Kidney (tissue), 14 donors: ENCODE results near the gene FGFR3. TPM values are rescaled to one million over a fixed set of nuclear protein-coding genes. Genes with fewer than 3 reads are reported as not detected.

ENCODE experiments used
- DNase-seq, 5 donors: peaks; one replicate each; pipeline ENCODE4 v3.0.0-alpha.2; 2013 to 2020
- FAIRE-seq: peaks from 2 replicates; lab custom pipeline; 2012; peaks lifted over from hg19 to GRCh38; lab: Jason Lieb, UNC
- H3K27ac ChIP-seq, 2 donors: one replicate each; pipeline ENCODE4 v1.7.0; 2013; ENCODE audit warnings: low read depth in 2 of 2, low read length in 2 of 2, inconsistent platforms in 1 of 2
- H3K27me3 ChIP-seq: one replicate; pipeline ENCODE4 v1.7.1; 2013; ENCODE audit warnings: low read length, inconsistent platforms; ENCODE audit not compliant: control insufficient read depth, insufficient read depth
- H3K36me3 ChIP-seq, 3 donors: one replicate each; pipeline versions ENCODE4 v1.7.0 to v1.7.1; 2013; ENCODE audit warnings: low read length in 3 of 3, control low read depth in 1 of 3, inconsistent platforms in 1 of 3; ENCODE audit not compliant: insufficient read depth in 3 of 3, control insufficient read depth in 2 of 3
- H3K4me1 ChIP-seq, 3 donors: one replicate each; pipeline versions ENCODE4 v1.7.0 to v1.7.1; 2013; ENCODE audit warnings: low read length in 3 of 3, inconsistent platforms in 1 of 3, low read depth in 1 of 3; ENCODE audit not compliant: control insufficient read depth in 2 of 3, insufficient read depth in 2 of 3
- H3K4me3 ChIP-seq, 3 donors: one replicate each; pipeline versions ENCODE4 v1.7.0 to v1.8.1; 2013; ENCODE audit warnings: low read length in 3 of 3, control low read depth in 1 of 3, inconsistent platforms in 1 of 3
- H3K9ac ChIP-seq, 3 donors: one replicate each; pipeline versions ENCODE4 v1.7.0 to v1.7.1; 2013; ENCODE audit warnings: low read length in 3 of 3, control low read depth in 1 of 3, inconsistent platforms in 1 of 3
- H3K9me3 ChIP-seq, 3 donors: one replicate each; pipeline versions ENCODE4 v1.7.0 to v1.7.1; 2013; ENCODE audit warnings: low read length in 3 of 3, control low read depth in 1 of 3, inconsistent platforms in 1 of 3; ENCODE audit not compliant: control insufficient read depth in 2 of 3, insufficient read depth in 1 of 3
- intact Hi-C: fragments of 100-400 bp; cut with DNase I; formaldehyde crosslinking; loops from one replicate; pipeline ENCODE4 v1.11.1; 2022
- polyA plus RNA-seq: library from polyadenylated mRNA; stranded (reverse); fragments of 350-450 nt; fragmentation: Illumina TruSeq; extraction: RNeasy Lipid Tissue Mini Kit (QIAGEN cat#74804); gene quantifications from one replicate; pipeline ENCODE4 v1.2.3, GENCODE V29; 2014; ENCODE audit warnings: low read depth, low replicate concordance; ENCODE audit not compliant: insufficient read depth
- total RNA-seq: library from RNA; stranded (reverse); fragmentation: NEBNext Ultra II Directional; extraction: Animal tissue kit (Norgen Biotek cat#: 25700); gene quantifications from one replicate; pipeline ENCODE4 v1.2.1, GENCODE V29; 2021
- TF ChIP-seq, protein P1 (sequence below): IDR thresholded peaks from 3 replicates; pipeline ENCODE4 v1.5.1; 2012; ENCODE audit warnings: mild to moderate bottlenecking, moderate library complexity, borderline replicate concordance; ENCODE audit not compliant: insufficient read depth; ENCODE audit errors: extremely low read depth
- donor health status: control.
- donor health status: control.
- donor health status: control.
- donor health status: control.
- donor health status: control.
- donor health status: DM: yes; HTN: yes; CAD: no.
- donor health status: Normal renal cell carcinoma (clear cell type).

The FGFR3 gene
- total and polyA plus RNA-seq, 2 donors from 2014 or later: 25.5 to 28.5 TPM

DNA sequence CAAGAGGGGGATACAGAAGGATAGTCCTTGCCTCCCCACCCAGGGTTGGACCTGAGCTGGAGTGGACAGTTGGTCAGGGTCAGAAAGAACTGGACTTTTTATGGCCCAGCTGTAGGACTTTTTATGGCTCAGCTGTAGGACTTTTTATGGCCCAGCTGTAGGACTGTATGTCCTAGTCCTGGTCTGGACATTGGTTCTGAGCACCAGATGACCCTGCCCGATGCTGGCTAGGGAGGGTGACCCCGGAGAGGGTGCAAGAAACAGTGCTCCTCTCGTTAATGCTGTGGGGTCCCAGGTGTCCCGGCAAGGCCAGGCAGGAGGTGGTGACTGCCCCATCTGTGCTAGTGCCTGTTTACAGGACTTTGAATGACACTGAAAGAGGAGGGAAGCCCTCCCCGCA is 64.8 kb downstream of the FGFR3 start:
- H3K9ac ChIP-seq: no peak overlapping the region

More for the DNA sequence above, 64.8 kb downstream of the FGFR3 start:
- FAIRE-seq: no peak
- TF ChIP-seq, protein P1, sequence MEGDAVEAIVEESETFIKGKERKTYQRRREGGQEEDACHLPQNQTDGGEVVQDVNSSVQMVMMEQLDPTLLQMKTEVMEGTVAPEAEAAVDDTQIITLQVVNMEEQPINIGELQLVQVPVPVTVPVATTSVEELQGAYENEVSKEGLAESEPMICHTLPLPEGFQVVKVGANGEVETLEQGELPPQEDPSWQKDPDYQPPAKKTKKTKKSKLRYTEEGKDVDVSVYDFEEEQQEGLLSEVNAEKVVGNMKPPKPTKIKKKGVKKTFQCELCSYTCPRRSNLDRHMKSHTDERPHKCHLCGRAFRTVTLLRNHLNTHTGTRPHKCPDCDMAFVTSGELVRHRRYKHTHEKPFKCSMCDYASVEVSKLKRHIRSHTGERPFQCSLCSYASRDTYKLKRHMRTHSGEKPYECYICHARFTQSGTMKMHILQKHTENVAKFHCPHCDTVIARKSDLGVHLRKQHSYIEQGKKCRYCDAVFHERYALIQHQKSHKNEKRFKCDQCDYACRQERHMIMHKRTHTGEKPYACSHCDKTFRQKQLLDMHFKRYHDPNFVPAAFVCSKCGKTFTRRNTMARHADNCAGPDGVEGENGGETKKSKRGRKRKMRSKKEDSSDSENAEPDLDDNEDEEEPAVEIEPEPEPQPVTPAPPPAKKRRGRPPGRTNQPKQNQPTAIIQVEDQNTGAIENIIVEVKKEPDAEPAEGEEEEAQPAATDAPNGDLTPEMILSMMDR: no peak
- DNase-seq: peak in 1 of 5 donors; percentile 52
- intact Hi-C loops: no loop called here
- H3K36me3 ChIP-seq: no peaks in the 10 kb centered on the region
- no peaks in the 10 kb centered on the region for H3K9me3 ChIP-seq
- H3K4me1 ChIP-seq: peaks cover 0 to 25% (median 0%) of the 10 kb centered on the region in 3 donors
- H3K27me3 ChIP-seq: no peaks in the 10 kb centered on the region
- H3K27ac ChIP-seq: no peak overlapping the region
- H3K4me3 ChIP-seq: no peak overlapping the region

Other genes starting within 250 kb of the FGFR3 start
- 2.9 TPM for gene FAM53A, start 109.0 kb upstream of the FGFR3 start, total RNA-seq
- 1.2 TPM for gene FAM53A, start 109.0 kb upstream of the FGFR3 start, polyA plus RNA-seq
- 30.7 TPM for gene SLBP, start 81.0 kb upstream of the FGFR3 start, total RNA-seq
- 42.8 TPM for gene SLBP, start 81.0 kb upstream of the FGFR3 start, polyA plus RNA-seq
- gene TMEM129, start 72.0 kb upstream of the FGFR3 start, total RNA-seq: 48.2 TPM
- gene TMEM129, start 72.0 kb upstream of the FGFR3 start, polyA plus RNA-seq: 60.0 TPM
- 12.2 TPM for gene TACC3, start 71.8 kb upstream of the FGFR3 start, total RNA-seq
- 4.9 TPM for gene TACC3, start 71.8 kb upstream of the FGFR3 start, polyA plus RNA-seq
- 46.4 TPM for gene LETM1, start 62.9 kb downstream of the FGFR3 start, total RNA-seq
- 20.0 TPM for gene LETM1, start 62.9 kb downstream of the FGFR3 start, polyA plus RNA-seq
- 51.2 TPM for gene NSD2, start 78.1 kb downstream of the FGFR3 start, total RNA-seq
- gene NSD2, start 78.1 kb downstream of the FGFR3 start, polyA plus RNA-seq: 5.5 TPM
- gene NELFA, start 215.7 kb downstream of the FGFR3 start, total RNA-seq: 39.1 TPM
- gene NELFA, start 215.7 kb downstream of the FGFR3 start, polyA plus RNA-seq: 17.8 TPM